ENCODE data around the gene UNC80.

UNC80 gene

DNA sequence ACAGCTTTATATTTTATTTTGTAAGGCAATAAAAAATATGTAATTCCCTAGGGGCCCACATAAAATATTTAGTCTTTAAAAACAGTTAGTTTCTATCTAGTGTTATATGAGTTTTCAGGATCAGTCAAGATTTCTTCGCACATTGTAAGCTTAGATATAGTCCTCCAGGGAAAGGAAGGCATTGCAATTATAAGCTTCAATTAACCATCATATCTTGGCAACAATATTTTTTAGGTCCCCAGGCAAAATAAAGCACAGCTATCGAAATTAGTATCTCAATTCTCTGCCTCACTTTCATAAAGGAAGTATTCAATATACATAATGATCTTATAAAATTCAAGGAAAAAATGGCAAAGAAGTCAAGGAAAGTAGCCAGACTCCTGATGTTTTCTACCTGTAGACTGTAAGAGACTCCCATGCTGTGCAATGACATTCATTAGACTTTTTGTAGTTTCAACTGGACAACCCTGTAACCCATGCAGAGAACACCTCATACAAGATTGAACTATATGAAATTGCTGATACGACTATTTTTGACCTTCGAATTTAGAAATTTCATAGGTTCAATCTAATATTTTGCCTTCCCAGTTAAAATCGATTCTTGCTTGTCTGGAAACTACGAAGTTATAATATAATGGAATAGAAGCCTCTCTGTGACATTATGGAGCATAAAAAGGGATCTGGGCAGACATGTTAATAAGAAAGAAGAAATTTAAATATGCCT is 96.8 kb downstream of the UNC80 start:
- Mint-ChIP-seq H3K36me3 (ENCODE audit: low read depth) (no peaks in the 10 kb centered on the region), H3K4me1 (no peaks in the 10 kb centered on the region), H3K27me3 (ENCODE audit: low read depth) (no peaks in the 10 kb centered on the region), H3K4me3 (no peak overlapping the region), H3K9me3 (peaks cover 13% of the 10 kb centered on the region), H3K27ac (no peak overlapping the region)
- TF ChIP-seq, protein P1, sequence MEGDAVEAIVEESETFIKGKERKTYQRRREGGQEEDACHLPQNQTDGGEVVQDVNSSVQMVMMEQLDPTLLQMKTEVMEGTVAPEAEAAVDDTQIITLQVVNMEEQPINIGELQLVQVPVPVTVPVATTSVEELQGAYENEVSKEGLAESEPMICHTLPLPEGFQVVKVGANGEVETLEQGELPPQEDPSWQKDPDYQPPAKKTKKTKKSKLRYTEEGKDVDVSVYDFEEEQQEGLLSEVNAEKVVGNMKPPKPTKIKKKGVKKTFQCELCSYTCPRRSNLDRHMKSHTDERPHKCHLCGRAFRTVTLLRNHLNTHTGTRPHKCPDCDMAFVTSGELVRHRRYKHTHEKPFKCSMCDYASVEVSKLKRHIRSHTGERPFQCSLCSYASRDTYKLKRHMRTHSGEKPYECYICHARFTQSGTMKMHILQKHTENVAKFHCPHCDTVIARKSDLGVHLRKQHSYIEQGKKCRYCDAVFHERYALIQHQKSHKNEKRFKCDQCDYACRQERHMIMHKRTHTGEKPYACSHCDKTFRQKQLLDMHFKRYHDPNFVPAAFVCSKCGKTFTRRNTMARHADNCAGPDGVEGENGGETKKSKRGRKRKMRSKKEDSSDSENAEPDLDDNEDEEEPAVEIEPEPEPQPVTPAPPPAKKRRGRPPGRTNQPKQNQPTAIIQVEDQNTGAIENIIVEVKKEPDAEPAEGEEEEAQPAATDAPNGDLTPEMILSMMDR (IDR thresholded peaks at IDR 0.05; ENCODE audit: unreplicated experiment in 3 of 3), result no peak

DNA sequence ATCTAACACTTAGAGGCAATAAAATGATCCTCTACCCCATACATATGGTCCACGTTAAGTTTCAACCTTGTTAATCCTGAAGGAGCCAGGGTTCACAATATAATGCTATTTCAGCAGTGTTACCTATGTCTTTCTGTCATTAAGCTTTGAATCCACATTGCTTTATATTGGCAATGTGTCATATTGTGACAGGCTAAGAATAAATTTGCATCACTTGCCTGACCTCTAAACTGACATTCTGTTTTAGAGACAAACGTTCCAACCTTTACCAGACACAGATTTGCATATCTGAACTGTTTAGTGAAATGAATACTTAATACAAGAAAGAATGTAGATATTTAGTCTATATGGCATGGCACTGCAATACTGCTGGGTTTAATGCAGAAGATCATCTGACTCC is 98.4 kb downstream of the UNC80 start:
- no peak overlapping the region for H3K4me3 Mint-ChIP-seq

DNA sequence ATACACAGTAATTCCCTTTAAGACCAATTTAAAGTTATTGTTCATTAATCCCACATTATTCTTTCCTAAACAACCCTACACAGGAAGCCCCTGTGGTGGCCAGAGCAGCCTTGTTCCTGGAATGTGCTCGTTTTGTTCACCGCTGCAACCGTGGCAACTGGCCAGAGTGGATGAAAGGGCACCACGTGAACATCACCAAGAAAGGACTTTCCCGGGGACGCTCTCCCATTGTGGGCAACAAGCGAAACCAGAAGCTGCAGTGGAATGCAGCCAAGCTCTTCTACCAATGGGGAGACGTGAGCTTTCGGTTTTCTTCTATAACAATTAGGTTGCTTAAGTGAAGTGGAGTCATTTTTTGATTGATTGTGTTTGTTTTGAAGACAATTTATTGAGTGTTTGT is 101.0 kb downstream of the UNC80 start:
- Mint-ChIP-seq H3K4me1 (no peaks in the 10 kb centered on the region), H3K27ac (no peak overlapping the region), H3K27me3 (ENCODE audit: low read depth) (peaks cover 3% of the 10 kb centered on the region), H3K4me3 (no peak overlapping the region), H3K36me3 (ENCODE audit: low read depth) (no peaks in the 10 kb centered on the region), H3K9me3 (no peaks in the 10 kb centered on the region)
- TF ChIP-seq, protein P1 (IDR thresholded peaks at IDR 0.05; ENCODE audit: unreplicated experiment in 3 of 3), result no peak

More for the DNA sequence above, 98.4 kb downstream of the UNC80 start:
- Mint-ChIP-seq H3K9me3 (peaks cover 9% of the 10 kb centered on the region), H3K36me3 (ENCODE audit: low read depth) (no peaks in the 10 kb centered on the region), H3K4me1 (no peaks in the 10 kb centered on the region), H3K27ac (no peak overlapping the region), H3K27me3 (ENCODE audit: low read depth) (peaks cover 3% of the 10 kb centered on the region)
- TF ChIP-seq, protein P1 (IDR thresholded peaks at IDR 0.05; ENCODE audit: unreplicated experiment in 3 of 3), result no peak

DNA sequence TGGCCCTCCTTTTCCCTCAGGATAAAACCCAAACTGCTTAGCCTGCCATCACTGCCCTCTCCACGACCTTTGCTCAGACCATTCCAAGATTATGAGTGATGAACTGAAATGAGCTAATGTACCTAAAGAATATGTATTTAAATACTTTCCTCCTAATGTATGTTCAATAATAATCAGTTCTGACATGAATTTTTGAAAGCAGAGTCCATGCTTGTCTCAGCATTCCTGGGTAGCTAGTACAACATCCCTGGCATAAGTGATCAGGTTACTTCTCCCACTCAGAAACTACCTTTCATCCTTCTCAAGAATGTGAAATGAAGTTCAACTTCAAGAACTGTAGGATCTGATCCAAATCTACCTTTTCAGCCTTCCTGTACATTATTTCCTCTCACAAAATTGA is 103.6 kb downstream of the UNC80 start:
- Mint-ChIP-seq H3K27ac (no peak overlapping the region), H3K4me3 (no peak overlapping the region), H3K9me3 (no peaks in the 10 kb centered on the region), H3K27me3 (ENCODE audit: low read depth) (peaks cover 3% of the 10 kb centered on the region), H3K4me1 (no peaks in the 10 kb centered on the region), H3K36me3 (ENCODE audit: low read depth) (no peaks in the 10 kb centered on the region)
- TF ChIP-seq, protein P1 (IDR thresholded peaks at IDR 0.05; ENCODE audit: unreplicated experiment in 3 of 3), result no peak

DNA sequence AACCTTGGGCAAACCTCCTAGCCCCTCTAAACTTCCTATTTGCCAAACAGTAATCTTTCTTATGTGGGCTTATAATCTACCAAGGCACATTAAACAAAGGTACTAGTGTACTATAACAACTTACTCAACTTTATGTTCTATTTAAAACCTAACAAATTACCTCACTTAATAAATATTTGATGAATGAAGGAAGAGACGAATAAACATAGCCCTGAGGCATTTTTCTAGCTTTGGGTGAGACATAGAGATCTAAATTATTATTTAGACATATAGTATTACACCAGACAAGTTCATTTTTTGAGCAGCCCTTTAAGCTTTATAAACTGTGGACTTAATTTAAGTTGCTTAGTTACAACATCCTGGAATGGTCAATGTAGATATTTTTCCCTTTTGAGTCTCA is 104.6 kb downstream of the UNC80 start:
- H3K4me1 Mint-ChIP-seq, result no peaks in the 10 kb centered on the region
- no peaks in the 10 kb centered on the region for H3K36me3 Mint-ChIP-seq (ENCODE audit: low read depth)
- no peak overlapping the region for H3K27ac Mint-ChIP-seq
- H3K27me3 Mint-ChIP-seq (ENCODE audit: low read depth), result peaks cover 3% of the 10 kb centered on the region
- TF ChIP-seq, protein P1 (IDR thresholded peaks at IDR 0.05; ENCODE audit: unreplicated experiment in 3 of 3), result no peak
- H3K4me3 Mint-ChIP-seq, result no peak overlapping the region
- no peaks in the 10 kb centered on the region for H3K9me3 Mint-ChIP-seq

DNA sequence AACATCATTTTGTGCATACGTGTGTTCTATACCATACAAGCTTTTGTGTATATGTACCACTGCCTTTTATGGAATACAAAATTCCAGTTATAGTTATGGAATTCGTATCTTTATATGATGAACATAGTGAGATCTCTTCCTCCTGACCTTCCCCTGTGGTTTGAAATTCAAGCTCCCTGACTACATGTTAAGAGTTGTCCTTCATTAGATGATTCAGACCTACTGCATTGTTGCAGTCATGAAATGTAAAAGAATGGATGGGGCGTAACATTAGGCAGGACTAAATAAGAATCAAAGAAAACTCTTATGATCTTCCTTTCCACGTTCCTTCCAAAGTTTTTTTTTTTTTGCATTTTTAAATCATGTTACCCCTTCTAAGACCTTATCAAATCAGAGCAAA is 107.1 kb downstream of the UNC80 start:
- Mint-ChIP-seq H3K4me1 (no peaks in the 10 kb centered on the region), H3K27ac (no peak overlapping the region), H3K36me3 (ENCODE audit: low read depth) (no peaks in the 10 kb centered on the region), H3K27me3 (ENCODE audit: low read depth) (peaks cover 3% of the 10 kb centered on the region), H3K9me3 (no peaks in the 10 kb centered on the region), H3K4me3 (no peak overlapping the region)
- TF ChIP-seq, protein P1 (IDR thresholded peaks at IDR 0.05; ENCODE audit: unreplicated experiment in 3 of 3), result no peak
